Epithelial cell of esophagus (primary cell): ENCODE results near the gene P2RY12.
A peak's percentile ranks its signal among the peaks of the same experiment; 100 is the strongest.

Source experiments
- DNase-seq: peaks from one replicate; pipeline ENCODE4 v3.0.0; 2010; ENCODE audit warnings: low read depth
- H3K4me3 ChIP-seq: 2 replicates; pipeline ENCODE4 v1.5.1; 2011; ENCODE audit warnings: mild to moderate bottlenecking, low read length, control low read depth
- CTCF ChIP-seq: IDR thresholded peaks from 2 replicates; pipeline ENCODE4 v1.5.1; 2011; ENCODE audit warnings: low read depth, mild to moderate bottlenecking, low read length, control low read depth, inconsistent platforms; ENCODE audit not compliant: insufficient read depth; ENCODE audit errors: missing control alignments

The P2RY12 gene

DNA sequence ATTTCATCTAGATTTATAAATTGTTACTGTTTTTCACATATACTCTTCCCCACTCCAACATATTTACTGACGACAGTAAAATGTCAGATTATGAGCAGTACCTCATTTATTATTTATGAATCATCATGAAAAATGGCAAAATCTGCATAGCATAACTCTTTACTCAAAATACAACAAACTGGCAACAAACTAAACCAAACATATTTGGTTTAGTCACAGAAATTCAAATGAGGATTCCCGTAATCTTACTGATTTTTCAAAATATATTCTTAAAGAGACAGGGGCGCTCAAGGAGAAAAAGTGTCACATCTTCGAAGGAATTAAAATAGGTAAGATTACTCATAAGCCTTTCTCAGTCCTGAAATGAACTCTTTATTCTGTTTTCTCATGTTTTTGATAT lies 64.9 kb downstream of the P2RY12 start:
- DNase-seq = peak; percentile 50
- H3K4me3 ChIP-seq = peak overlapping the region; percentile 10
- TF ChIP-seq CTCF = no peak

GRCh38 chr3:151318991-151319390 lies 65.6 kb downstream of the P2RY12 start:
- TF ChIP-seq CTCF = no peak
- peak overlapping the region; percentile 36 for H3K4me3 ChIP-seq
- DNase-seq = peak; percentile 94

- no peak for DNase-seq
- H3K4me3 ChIP-seq = no peak overlapping the region
- TF ChIP-seq CTCF = no peak
These were observed 66.2 kb downstream of the P2RY12 start for GRCh38 chr3:151318313-151318712.

DNA sequence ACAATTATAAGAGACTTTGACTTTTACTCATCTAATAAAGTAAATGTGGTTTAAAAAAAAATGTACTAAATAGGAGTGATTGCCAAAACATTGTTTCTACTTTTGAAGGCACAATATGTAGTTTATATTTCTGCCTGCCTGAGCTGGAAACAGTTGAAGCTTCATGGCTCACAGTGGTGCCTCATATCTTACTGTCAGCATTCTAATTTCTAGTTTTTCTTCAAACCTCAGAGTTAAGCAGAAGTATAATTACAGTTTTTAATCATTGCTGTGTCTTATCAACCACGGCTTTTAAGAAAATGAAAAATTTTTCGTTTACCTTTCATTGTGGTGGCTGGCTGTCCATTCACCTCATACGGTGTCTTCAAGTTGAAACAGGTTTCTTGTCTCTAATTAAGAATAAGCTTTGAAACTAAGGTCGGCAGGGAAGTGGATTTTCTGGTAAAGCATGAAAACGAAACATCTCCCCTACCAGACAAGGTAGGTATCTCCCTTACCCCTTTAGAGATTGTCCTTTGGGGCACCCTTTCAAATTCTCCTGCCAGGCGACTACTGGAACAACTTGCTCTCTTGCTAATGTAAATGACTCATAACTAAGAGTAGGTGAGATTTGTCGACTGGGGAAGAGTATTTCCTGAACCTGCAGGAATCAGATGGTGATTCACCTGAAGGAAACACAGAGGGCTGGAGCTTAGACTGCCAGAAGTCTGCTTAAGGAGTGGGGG lies 68.1 kb downstream of the P2RY12 start, which contains the start of gene GPR87:
TSS of gene GPR87 (minus strand) at position 554 of the 725 bp plus-strand sequence. CDS start 16,720 bp downstream, outside the sequence.
- peak; percentile 97 for DNase-seq
- TF ChIP-seq CTCF = no peak
- peak within 1 kb of the TSS; percentile 95 for H3K4me3 ChIP-seq

- no peak for TF ChIP-seq CTCF
- DNase-seq = peak; percentile 95
- peak overlapping the region; percentile 95 for H3K4me3 ChIP-seq
These were observed 68.7 kb downstream of the P2RY12 start for GRCh38 chr3:151315846-151316245.

DNA sequence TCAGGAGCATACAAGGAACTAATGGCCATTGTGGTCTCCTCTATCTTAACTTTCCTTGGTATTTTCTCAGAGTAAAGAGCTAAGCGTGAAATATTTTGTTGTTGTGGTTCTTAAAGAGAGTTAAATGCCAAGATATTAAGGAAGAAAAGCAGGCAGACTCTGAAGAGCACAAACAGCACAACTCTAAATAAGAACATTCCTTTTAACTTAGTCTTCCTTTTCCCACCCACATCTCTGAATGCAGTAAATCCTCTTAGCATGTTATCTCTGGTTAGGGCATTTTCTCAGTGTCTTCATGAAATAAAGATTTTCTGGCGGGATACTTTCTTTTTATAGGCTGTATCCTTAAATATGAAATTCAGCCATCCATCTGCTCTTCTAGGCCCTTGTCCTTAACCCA lies 69.4 kb downstream of the P2RY12 start:
- DNase-seq = peak; percentile 54
- no peak for TF ChIP-seq CTCF
- peak overlapping the region; percentile 95 for H3K4me3 ChIP-seq

DNA sequence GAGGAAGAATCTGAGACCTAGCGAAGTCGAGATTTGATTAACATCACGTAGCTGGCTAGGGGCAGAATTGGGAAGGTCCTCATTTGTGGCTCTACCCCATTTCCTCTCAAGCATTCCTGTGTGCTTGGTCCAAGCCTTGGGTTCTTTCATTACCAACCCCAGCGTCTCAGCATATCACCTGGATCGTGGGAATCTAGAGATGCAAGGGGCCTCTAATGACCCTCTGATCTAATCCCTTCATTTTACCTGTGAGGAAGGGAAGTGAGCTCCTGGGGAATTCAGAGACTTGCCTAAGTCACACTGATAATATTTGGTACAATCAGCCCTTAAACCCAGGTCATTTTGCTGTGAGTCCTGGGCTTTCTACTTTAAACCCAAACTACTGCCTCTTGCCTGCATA lies 70.0 kb downstream of the P2RY12 start:
- no peak for DNase-seq

More for the DNA sequence above, 70.0 kb downstream of the P2RY12 start:
- H3K4me3 ChIP-seq = peak overlapping the region; percentile 95
- no peak for TF ChIP-seq CTCF
